GM21423 (cell line): ENCODE results near the gene FAM72D.
"Not testable (repeated sequence)": the region's sequence is repeated elsewhere in the genome, so short reads cannot be mapped to it uniquely, and the experiment has no call there.

Source experiments
- ATAC-seq: cut with Tn5 transposase; IDR thresholded peaks from one replicate; pipeline ENCODE4 v1.9.1; 2021; ENCODE audit warnings: mild to moderate bottlenecking, moderate library complexity; ENCODE audit not compliant: unreplicated experiment

Gene FAM72D

GRCh38 chr1:145144264-145144913 lies 48.6 kb downstream of the FAM72D start:
- not testable (repeated sequence) for ATAC-seq

GRCh38 chr1:145146308-145146707 lies 50.5 kb downstream of the FAM72D start:
- not testable (repeated sequence) for ATAC-seq

GRCh38 chr1:145147172-145147571 lies 51.4 kb downstream of the FAM72D start:
- not testable (repeated sequence) for ATAC-seq

GRCh38 chr1:145155421-145155820 lies 59.6 kb downstream of the FAM72D start:
- ATAC-seq = not testable (repeated sequence)

GRCh38 chr1:145155873-145156272 lies 60.1 kb downstream of the FAM72D start:
- ATAC-seq = not testable (repeated sequence)

GRCh38 chr1:145156891-145157610 lies 61.3 kb downstream of the FAM72D start:
- ATAC-seq = not testable (repeated sequence)

GRCh38 chr1:145157715-145158114 lies 61.9 kb downstream of the FAM72D start:
- ATAC-seq = not testable (repeated sequence)

GRCh38 chr1:145161046-145161752 lies 65.4 kb downstream of the FAM72D start:
- ATAC-seq = peak; percentile 47
